IgD-negative memory B cell (primary cell): Measurements from ENCODE around the gene MAGEA12. TPM values are rescaled to one million over a fixed set of nuclear protein-coding genes. Genes with fewer than 3 reads are reported as not detected.
"Not testable (repeated sequence)": the region's sequence is repeated elsewhere in the genome, so short reads cannot be mapped to it uniquely, and the experiment has no call there.

Source experiments
- H3K27ac Mint-ChIP-seq, 3 donors: one replicate each; pipeline ENCODE4 v1.8.0; 2020 to 2022; ENCODE audit warnings: mild to moderate bottlenecking in 3 of 3, mixed read lengths in 3 of 3, moderate library complexity in 1 of 3
- H3K27me3 Mint-ChIP-seq: one replicate; pipeline ENCODE4 v1.8.0; 2021; ENCODE audit warnings: mixed read lengths
- H3K36me3 Mint-ChIP-seq: one replicate; pipeline ENCODE4 v1.8.0; 2020; ENCODE audit warnings: mild to moderate bottlenecking, mixed read lengths
- H3K4me1 Mint-ChIP-seq, 3 donors: one replicate each; pipeline ENCODE4 v1.8.0; 2020 to 2022; ENCODE audit warnings: mixed read lengths in 3 of 3, mild to moderate bottlenecking in 1 of 3
- H3K4me3 Mint-ChIP-seq, 4 donors: one replicate each; pipeline ENCODE4 v1.8.0; 2020 to 2022; ENCODE audit warnings: mild to moderate bottlenecking in 4 of 4, mixed read lengths in 4 of 4, moderate library complexity in 3 of 4
- H3K9me3 Mint-ChIP-seq, 3 donors: one replicate each; pipeline ENCODE4 v1.8.0; 2020 to 2021; ENCODE audit warnings: mixed read lengths in 3 of 3, mild to moderate bottlenecking in 1 of 3
- polyA plus RNA-seq: library from polyadenylated mRNA; unstranded; fragments of 300-500 nt; fragmentation: Illumina TruSeq; gene quantifications from one replicate; pipeline ENCODE4 v1.2.3, GENCODE V29; 2021

The MAGEA12 gene
- not detected for polyA plus RNA-seq

- H3K4me3 Mint-ChIP-seq: no peak within 1 kb of the TSS
- H3K27ac Mint-ChIP-seq: peak within 1 kb of the TSS in 1 of 3 donors; percentile 43
- peaks cover 0 to 2% (median 0%) of the 10 kb centered on the region in 3 donors for H3K4me1 Mint-ChIP-seq
- no peaks in the 10 kb centered on the region for H3K36me3 Mint-ChIP-seq
- H3K9me3 Mint-ChIP-seq: no peaks in the 10 kb centered on the region
- H3K27me3 Mint-ChIP-seq: no peaks in the 10 kb centered on the region
These were observed at the start of gene MAGEA12, which contains the start of gene CSAG1 for GRCh38 chrX:152733261-152733975. Gene MAGEA12, plus strand, starts transcription at chrX:152733757. Its CDS starts 2,405 bp downstream, at chrX:152736162. Gene CSAG1, minus strand, starts transcription at chrX:152733721. Its CDS starts 1,261 bp downstream, at chrX:152732460.

- H3K4me3 Mint-ChIP-seq, H3K27me3 Mint-ChIP-seq, H3K9me3 Mint-ChIP-seq, H3K4me1 Mint-ChIP-seq, H3K27ac Mint-ChIP-seq, H3K36me3 Mint-ChIP-seq: not testable (repeated sequence)
These were observed 35.3 kb upstream of the MAGEA12 start, which contains the start of gene MAGEA3 for GRCh38 chrX:152697952-152698931. Gene MAGEA3, plus strand, starts transcription at chrX:152698794. Its CDS starts 2,039 bp downstream, at chrX:152700833.

- H3K27ac Mint-ChIP-seq, H3K9me3 Mint-ChIP-seq, H3K36me3 Mint-ChIP-seq: not testable (repeated sequence)
These were observed 33.2 kb upstream of the MAGEA12 start for GRCh38 chrX:152700390-152700789.

GRCh38 chrX:152706500-152706899 is 27.1 kb upstream of the MAGEA12 start:
- H3K36me3 Mint-ChIP-seq, H3K4me3 Mint-ChIP-seq, H3K27me3 Mint-ChIP-seq, H3K4me1 Mint-ChIP-seq, H3K9me3 Mint-ChIP-seq, H3K27ac Mint-ChIP-seq: not testable (repeated sequence)

More at GRCh38 chrX:152700390-152700789, 33.2 kb upstream of the MAGEA12 start:
- H3K27me3 Mint-ChIP-seq, H3K4me3 Mint-ChIP-seq, H3K4me1 Mint-ChIP-seq: not testable (repeated sequence)

GRCh38 chrX:152709173-152709572 is 24.4 kb upstream of the MAGEA12 start, which contains the start of gene CSAG2:
Gene CSAG2, minus strand, starts transcription at chrX:152709273. Its CDS starts 161 bp downstream, at chrX:152709112.
- not testable (repeated sequence) for H3K4me3 Mint-ChIP-seq, H3K27ac Mint-ChIP-seq, H3K9me3 Mint-ChIP-seq, H3K27me3 Mint-ChIP-seq, H3K4me1 Mint-ChIP-seq, H3K36me3 Mint-ChIP-seq

GRCh38 chrX:152713195-152713594 is 20.4 kb upstream of the MAGEA12 start:
- H3K27ac Mint-ChIP-seq, H3K9me3 Mint-ChIP-seq, H3K36me3 Mint-ChIP-seq, H3K4me1 Mint-ChIP-seq, H3K27me3 Mint-ChIP-seq, H3K4me3 Mint-ChIP-seq: not testable (repeated sequence)

- H3K36me3 Mint-ChIP-seq, H3K9me3 Mint-ChIP-seq, H3K27me3 Mint-ChIP-seq, H3K27ac Mint-ChIP-seq, H3K4me3 Mint-ChIP-seq, H3K4me1 Mint-ChIP-seq: not testable (repeated sequence)
These were observed 19.5 kb upstream of the MAGEA12 start, which contains the start of gene MAGEA2B for GRCh38 chrX:152713815-152714787. Gene MAGEA2B, plus strand, starts transcription at chrX:152714628. Its CDS starts 2,479 bp downstream, at chrX:152717107.

- H3K4me3 Mint-ChIP-seq: no peak overlapping the region
- no peaks in the 10 kb centered on the region for H3K36me3 Mint-ChIP-seq
- H3K27ac Mint-ChIP-seq: peak overlapping the region in 1 of 3 donors; percentile 60
- H3K9me3 Mint-ChIP-seq: peaks cover 0 to 2% (median 0%) of the 10 kb centered on the region in 3 donors
- H3K27me3 Mint-ChIP-seq: no peaks in the 10 kb centered on the region
- H3K4me1 Mint-ChIP-seq: no peaks in the 10 kb centered on the region
These were observed 8.1 kb upstream of the MAGEA12 start for GRCh38 chrX:152725409-152725808.

GRCh38 chrX:152734143-152734858 is 744 bp downstream of the MAGEA12 start:
- not testable (repeated sequence) for H3K4me3 Mint-ChIP-seq, H3K36me3 Mint-ChIP-seq, H3K27ac Mint-ChIP-seq, H3K9me3 Mint-ChIP-seq, H3K27me3 Mint-ChIP-seq, H3K4me1 Mint-ChIP-seq

GRCh38 chrX:152735101-152735500 is 1.5 kb downstream of the MAGEA12 start:
- Mint-ChIP-seq H3K9me3 (no peaks in the 10 kb centered on the region), H3K27me3 (no peaks in the 10 kb centered on the region), H3K4me1 (peaks cover 0 to 2% (median 0%) of the 10 kb centered on the region in 3 donors), H3K36me3 (no peaks in the 10 kb centered on the region), H3K27ac (no peak overlapping the region), H3K4me3 (no peak overlapping the region)

- Mint-ChIP-seq H3K4me1 (peaks cover 0 to 2% (median 0%) of the 10 kb centered on the region in 3 donors), H3K27ac (no peak overlapping the region), H3K9me3 (no peaks in the 10 kb centered on the region), H3K4me3 (no peak overlapping the region), H3K36me3 (no peaks in the 10 kb centered on the region), H3K27me3 (no peaks in the 10 kb centered on the region)
These were observed 2.4 kb downstream of the MAGEA12 start for GRCh38 chrX:152735860-152736511.

GRCh38 chrX:152736528-152736927 is 3.0 kb downstream of the MAGEA12 start:
- not testable (repeated sequence) for H3K9me3 Mint-ChIP-seq, H3K36me3 Mint-ChIP-seq, H3K27ac Mint-ChIP-seq, H3K4me3 Mint-ChIP-seq, H3K27me3 Mint-ChIP-seq, H3K4me1 Mint-ChIP-seq

GRCh38 chrX:152738560-152738959 is 5.0 kb downstream of the MAGEA12 start:
- H3K9me3 Mint-ChIP-seq: no peaks in the 10 kb centered on the region
- H3K4me1 Mint-ChIP-seq: peaks cover 0 to 2% (median 0%) of the 10 kb centered on the region in 3 donors
- no peak overlapping the region for H3K27ac Mint-ChIP-seq
- H3K36me3 Mint-ChIP-seq: no peaks in the 10 kb centered on the region
- H3K27me3 Mint-ChIP-seq: no peaks in the 10 kb centered on the region
- H3K4me3 Mint-ChIP-seq: no peak overlapping the region
